Measurements from ENCODE around the gene RNF112. TPM values are rescaled to one million over a fixed set of nuclear protein-coding genes. Genes with fewer than 3 reads are reported as not detected.

The RNF112 gene
- total RNA-seq, 4 donors from 2014 or later: 2.3 to 5.4 (median 4.3) TPM

DNA sequence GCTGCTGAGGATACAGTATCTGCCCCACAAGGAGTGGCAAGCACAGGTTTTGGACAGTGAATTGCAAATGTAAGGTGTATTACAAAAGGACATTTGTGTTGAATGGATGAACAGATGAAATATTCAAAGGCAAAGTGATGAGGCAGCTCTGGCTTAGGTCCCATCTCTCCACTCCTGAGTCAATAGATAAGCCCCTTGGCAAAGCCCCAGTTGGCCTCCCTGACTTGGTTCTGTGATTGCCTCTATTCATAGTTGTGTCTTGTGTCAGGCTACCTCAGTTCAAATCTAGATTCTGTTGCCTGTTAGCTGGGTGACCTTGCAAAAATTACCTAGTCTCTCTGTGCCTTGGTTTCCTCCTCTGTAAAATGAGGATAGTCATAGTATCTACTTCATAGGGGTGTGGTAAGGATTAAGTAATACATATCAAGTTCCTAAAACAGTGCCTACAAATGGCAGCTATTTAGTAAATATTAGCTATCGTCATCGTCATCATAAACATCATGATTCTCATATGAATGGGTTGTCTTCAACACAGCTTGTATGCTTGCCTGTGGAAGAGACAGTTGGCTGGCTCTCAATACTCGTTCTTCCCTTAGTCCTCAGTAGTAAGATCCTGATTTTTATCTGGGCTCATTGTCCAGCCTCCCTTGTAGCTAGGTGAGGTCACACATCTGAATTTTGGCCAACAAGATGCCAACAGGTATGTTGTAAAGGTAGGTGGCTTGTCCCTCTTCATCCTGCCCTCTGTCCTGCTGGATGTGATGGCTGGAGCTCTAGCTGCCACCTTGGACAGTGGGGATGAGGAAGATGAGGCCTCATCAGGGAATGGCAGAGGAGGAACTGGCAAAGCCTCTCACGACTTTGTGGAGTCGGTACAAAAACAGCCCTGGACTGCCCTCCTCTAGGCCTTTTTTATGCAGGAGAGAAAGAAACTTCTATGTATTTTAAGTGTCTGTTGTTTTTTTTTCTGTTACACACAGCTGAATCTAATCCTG is 21.9 kb upstream of the RNF112 start:
- Histone ChIP-seq H3K27me3 (no peaks in the 10 kb centered on the region), H3K36me3 (peaks cover 0 to 12% (median 7%) of the 10 kb centered on the region in 4 donors), H3K9me3 (no peaks in the 10 kb centered on the region), H3K4me1 (peaks cover 52 to 89% (median 85%) of the 10 kb centered on the region in 4 donors), H3K4me3 (no peak overlapping the region), H3K27ac (replicated peaks in 1 of 4) (peak overlapping the region; percentile 94 to 98 (median 96))
- TF ChIP-seq, protein P1, sequence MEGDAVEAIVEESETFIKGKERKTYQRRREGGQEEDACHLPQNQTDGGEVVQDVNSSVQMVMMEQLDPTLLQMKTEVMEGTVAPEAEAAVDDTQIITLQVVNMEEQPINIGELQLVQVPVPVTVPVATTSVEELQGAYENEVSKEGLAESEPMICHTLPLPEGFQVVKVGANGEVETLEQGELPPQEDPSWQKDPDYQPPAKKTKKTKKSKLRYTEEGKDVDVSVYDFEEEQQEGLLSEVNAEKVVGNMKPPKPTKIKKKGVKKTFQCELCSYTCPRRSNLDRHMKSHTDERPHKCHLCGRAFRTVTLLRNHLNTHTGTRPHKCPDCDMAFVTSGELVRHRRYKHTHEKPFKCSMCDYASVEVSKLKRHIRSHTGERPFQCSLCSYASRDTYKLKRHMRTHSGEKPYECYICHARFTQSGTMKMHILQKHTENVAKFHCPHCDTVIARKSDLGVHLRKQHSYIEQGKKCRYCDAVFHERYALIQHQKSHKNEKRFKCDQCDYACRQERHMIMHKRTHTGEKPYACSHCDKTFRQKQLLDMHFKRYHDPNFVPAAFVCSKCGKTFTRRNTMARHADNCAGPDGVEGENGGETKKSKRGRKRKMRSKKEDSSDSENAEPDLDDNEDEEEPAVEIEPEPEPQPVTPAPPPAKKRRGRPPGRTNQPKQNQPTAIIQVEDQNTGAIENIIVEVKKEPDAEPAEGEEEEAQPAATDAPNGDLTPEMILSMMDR (IDR thresholded peaks at IDR 0.05): no peak
- TF ChIP-seq POLR2A (IDR thresholded peaks at IDR 0.05; ENCODE audit: low read depth): no peak
- no peak for TF ChIP-seq POLR2AphosphoS5 (IDR thresholded peaks at IDR 0.05)
- no peak for TF ChIP-seq EP300 (IDR thresholded peaks at IDR 0.05)
- 43% methylated on average over 5 of the region's 5 CpGs for WGBS
- intact Hi-C loops (cut with DNase I): loop anchor here (5.0 kb wide), 1 partner anchor 58 kb away; no protein-coding TSS in a partner anchor
- DNase-seq (ENCODE audit: extremely low spot score): no peak

DNA sequence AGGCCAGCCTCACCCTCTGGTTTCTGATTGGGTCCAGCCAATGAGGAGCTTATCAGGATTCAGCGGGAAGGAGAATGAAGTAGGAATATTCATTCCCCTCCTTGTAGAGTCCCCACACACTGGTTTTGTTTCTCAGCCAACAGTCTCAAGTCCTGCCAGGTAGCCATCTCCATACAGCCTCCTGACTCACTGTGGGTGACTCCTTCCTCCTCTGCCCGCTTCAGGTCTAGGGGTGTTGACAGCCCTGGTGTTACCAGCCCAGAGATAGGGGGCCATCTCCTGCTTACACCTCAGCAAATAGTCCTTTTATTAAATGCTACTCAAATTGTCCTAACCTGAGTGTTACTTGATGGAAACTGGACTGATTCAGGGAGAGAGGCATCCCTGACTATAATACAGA is 20.1 kb upstream of the RNF112 start:
- no peak overlapping the region for H3K4me3 ChIP-seq
- WGBS: 92% methylated on average over 2 of the region's 2 CpGs
- no peaks in the 10 kb centered on the region for H3K9me3 ChIP-seq
- TF ChIP-seq POLR2A (IDR thresholded peaks at IDR 0.05; ENCODE audit: low read depth): no peak
- no peak for TF ChIP-seq POLR2AphosphoS5 (IDR thresholded peaks at IDR 0.05)
- no peak for TF ChIP-seq EP300 (IDR thresholded peaks at IDR 0.05)
- TF ChIP-seq, protein P1 (IDR thresholded peaks at IDR 0.05): no peak
- intact Hi-C loops (cut with DNase I): no loop called here
- H3K36me3 ChIP-seq: no peaks in the 10 kb centered on the region
- H3K4me1 ChIP-seq: peaks cover 34 to 70% (median 67%) of the 10 kb centered on the region in 4 donors
- H3K27ac ChIP-seq (replicated peaks in 1 of 4): peak overlapping the region in 2 of 4 donors; percentile 95 to 98
- no peaks in the 10 kb centered on the region for H3K27me3 ChIP-seq
- no peak for DNase-seq (ENCODE audit: extremely low spot score)

DNA sequence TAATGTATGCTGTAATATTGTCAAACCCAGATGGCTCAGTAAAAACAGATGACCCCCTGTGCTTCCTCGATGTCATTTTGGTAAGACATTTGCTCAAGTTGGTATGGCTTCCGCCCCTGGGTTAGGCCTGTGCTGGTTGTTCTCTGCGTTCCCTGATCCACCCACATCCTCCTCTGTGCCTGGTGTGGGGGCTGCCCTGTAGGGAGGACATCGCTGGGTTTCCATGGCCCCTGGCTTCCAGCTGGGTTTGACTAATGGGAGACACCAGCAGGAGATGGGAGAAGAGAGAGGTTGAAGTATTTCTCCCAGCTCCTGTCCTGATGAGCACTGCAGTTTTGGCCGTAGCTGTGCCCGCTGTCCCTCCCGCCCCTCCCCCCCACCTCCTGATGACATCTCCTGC is 19.6 kb upstream of the RNF112 start:
- Histone ChIP-seq H3K4me1 (peaks cover 29 to 65% (median 62%) of the 10 kb centered on the region in 4 donors), H3K36me3 (no peaks in the 10 kb centered on the region), H3K27ac (replicated peaks in 1 of 4) (peak overlapping the region in 2 of 4 donors; percentile 95 to 98), H3K4me3 (no peak overlapping the region), H3K9me3 (no peaks in the 10 kb centered on the region), H3K27me3 (no peaks in the 10 kb centered on the region)
- TF ChIP-seq POLR2AphosphoS5 (IDR thresholded peaks at IDR 0.05): no peak
- TF ChIP-seq, protein P1 (IDR thresholded peaks at IDR 0.05): no peak
- TF ChIP-seq EP300 (IDR thresholded peaks at IDR 0.05): no peak
- TF ChIP-seq POLR2A (IDR thresholded peaks at IDR 0.05; ENCODE audit: low read depth): no peak
- WGBS: 80% methylated on average over 7 of the region's 7 CpGs
- DNase-seq (ENCODE audit: extremely low spot score): no peak
- intact Hi-C loops (cut with DNase I): no loop called here

DNA sequence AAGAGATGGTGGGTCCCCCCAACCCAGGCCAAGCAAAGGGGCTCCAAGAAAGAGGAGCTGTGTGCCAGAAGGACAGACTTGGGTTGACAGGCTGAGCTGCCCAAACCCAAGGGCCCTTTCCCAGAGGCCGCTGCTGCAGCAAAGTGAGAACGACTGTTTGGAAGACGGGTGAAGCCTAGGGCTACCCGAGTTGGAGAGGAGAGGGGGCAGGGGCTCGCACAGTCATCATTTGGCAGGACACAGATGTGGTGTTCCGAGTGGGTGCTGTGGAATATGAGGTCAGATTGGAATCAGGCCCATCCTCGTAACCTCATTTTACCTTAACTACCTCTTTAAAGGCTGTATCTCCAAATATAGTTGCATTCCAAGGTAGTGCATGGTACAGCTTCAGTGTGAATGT is 18.7 kb upstream of the RNF112 start:
- peaks cover 21 to 57% (median 53%) of the 10 kb centered on the region in 4 donors for H3K4me1 ChIP-seq
- TF ChIP-seq POLR2AphosphoS5 (IDR thresholded peaks at IDR 0.05): no peak
- TF ChIP-seq, protein P1 (IDR thresholded peaks at IDR 0.05): no peak
- no peak for TF ChIP-seq EP300 (IDR thresholded peaks at IDR 0.05)
- TF ChIP-seq POLR2A (IDR thresholded peaks at IDR 0.05; ENCODE audit: low read depth): no peak
- no peaks in the 10 kb centered on the region for H3K9me3 ChIP-seq
- no peaks in the 10 kb centered on the region for H3K27me3 ChIP-seq
- 61% methylated on average over 3 of the region's 7 CpGs for WGBS
- intact Hi-C loops (cut with DNase I): no loop called here
- peak overlapping the region; percentile 4 to 95 (median 32) for H3K27ac ChIP-seq (replicated peaks in 1 of 4)
- no peak for DNase-seq (ENCODE audit: extremely low spot score)
- H3K4me3 ChIP-seq: no peak overlapping the region
- no peaks in the 10 kb centered on the region for H3K36me3 ChIP-seq
